Posterior cingulate gyrus (tissue), 11 donors: Measurements from ENCODE around the gene ABCB11.
"Not testable (repeated sequence)": the region's sequence is repeated elsewhere in the genome, so short reads cannot be mapped to it uniquely, and the experiment has no call there.

Experiments used
- DNase-seq, 10 donors: peaks; one replicate each; pipeline versions ENCODE4 v3.0.0 to v3.0.0-alpha.2; 2020 to 2021; ENCODE audit warnings: mixed read lengths in 3 of 10
- intact Hi-C: fragments of 100-400 bp; cut with DNase I; formaldehyde crosslinking; loops from one replicate; pipeline ENCODE4 v1.15.1; 2023

The ABCB11 gene

DNA sequence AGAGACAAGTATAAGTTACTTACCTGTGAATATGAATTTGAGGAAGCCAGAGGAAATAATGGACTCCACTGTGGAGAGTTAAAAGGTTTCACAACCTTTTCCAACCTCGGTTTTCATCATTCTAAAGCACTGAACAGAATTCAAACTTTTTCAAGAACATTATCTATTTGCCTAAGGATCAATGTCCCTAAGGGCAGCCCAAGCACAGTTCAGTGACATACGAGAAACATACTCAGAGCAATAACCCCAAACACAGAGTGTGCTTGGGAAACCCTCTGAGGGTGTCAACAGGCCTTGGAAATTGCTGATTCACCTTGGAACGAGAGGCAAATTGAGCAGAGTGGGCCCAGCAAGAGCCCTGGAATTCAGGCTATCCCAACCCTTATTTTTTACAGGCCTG lies at the start of gene ABCB11:
TSS of gene ABCB11 (minus strand) at position 123 of the 400 bp plus-strand sequence. CDS start 13,199 bp downstream, outside the sequence.
- intact Hi-C loops: no loop called here

DNA sequence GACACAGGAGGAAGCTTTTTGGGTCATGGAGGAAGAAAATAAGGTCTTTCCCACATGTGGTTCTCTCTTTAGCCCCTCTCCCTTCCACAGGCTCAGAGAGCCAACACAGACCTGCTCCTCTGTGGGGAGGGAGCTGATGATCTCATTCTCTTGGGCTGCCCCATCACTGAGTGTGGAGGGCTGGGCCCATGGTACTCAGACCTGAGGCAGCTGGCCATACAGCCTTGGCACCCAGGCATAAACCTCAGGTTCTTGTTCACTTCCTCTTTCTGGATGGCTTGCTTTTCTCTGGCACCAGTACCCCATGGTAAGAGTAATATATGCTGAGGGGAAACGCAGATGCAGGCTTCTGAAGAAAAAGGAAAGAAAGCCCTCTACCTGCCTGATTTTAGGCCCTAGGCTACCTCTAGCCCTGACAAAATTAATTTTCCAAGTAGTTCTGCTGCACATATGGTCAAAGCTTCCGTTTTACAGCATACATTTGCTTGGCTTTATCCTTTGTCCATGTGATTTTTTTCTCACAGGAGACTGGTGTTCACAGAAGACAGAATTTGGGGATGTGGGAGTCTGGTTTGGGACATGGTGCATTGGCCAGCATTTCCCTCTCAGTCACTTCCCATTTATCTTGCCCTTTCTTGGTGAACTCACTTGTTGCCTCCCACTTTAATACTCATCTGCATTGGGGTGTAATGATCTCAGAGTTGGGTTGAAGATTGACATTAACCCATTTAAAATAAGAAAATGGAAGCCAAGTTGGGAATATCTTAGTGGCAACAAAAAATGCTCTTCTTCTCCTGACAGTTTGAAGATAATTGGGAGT lies 49.3 kb upstream of the ABCB11 start:
- DNase-seq: no peak
- intact Hi-C loops: no loop called here

More for the DNA sequence above, at the start of gene ABCB11:
- DNase-seq: no peak

DNA sequence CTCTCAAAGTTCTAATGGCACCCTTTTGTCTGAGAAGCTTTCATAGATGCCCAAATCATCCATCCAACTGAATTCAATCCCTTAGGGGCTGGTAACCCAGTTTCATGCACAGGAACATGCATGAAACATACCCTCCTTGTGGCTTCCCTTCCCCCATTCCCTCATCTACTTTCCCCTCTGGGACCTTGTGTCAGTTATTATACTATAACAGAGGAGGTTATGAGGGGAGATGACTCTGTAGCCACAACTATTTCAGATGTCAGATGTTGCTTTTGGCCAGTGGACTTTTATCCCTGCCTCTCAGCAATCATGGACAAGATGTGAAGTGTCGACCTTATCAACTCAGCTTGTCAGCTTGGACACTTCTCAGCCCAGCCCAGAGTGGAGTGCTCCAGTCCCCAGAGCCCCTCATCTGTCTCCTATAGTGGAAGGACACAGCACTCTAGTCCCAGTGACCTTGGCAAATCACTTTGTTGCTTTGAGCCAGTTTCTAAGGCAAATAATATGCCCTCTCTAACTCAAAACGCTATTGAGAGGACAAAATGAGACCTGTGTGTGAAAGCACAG lies 46.6 kb upstream of the ABCB11 start:
- DNase-seq: no peak
- intact Hi-C loops: no loop called here

DNA sequence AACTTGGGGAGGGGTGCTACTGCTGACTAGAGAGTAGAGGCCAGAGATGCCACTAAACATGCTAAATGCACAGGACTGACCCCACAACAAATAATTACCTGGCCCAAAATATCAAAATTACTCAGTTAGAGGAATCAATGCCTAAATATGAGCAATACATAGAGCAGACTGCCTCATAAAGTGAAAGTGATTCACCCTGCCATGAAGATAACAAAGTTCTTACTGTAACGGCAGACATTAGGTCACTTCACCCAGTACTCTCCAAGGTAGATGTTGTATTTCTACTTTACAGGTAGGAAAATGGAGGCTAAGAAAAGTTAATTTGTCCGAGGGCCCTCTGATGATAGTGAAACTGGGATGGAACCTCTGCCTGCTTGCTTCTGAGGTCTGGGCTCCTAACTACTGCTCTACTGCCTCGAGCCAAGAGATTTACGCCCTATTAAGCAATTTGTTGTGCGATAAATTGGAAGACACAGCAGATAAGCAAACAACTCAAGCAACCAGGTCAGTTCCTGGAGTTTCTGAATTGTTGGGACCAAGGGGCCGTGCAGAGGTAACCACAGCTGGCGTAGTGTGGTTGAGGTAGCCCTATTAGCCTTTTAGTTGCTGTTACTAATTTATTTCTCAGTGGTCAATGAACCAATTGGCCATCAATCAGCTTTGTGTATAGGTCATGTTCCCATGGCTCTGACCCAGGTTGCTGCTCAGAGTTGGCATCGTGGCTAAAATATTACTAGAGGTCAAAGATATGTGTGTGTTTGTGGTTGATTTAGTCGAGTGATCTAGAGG lies 43.0 kb upstream of the ABCB11 start:
- no peak for DNase-seq
- intact Hi-C loops: no loop called here

DNA sequence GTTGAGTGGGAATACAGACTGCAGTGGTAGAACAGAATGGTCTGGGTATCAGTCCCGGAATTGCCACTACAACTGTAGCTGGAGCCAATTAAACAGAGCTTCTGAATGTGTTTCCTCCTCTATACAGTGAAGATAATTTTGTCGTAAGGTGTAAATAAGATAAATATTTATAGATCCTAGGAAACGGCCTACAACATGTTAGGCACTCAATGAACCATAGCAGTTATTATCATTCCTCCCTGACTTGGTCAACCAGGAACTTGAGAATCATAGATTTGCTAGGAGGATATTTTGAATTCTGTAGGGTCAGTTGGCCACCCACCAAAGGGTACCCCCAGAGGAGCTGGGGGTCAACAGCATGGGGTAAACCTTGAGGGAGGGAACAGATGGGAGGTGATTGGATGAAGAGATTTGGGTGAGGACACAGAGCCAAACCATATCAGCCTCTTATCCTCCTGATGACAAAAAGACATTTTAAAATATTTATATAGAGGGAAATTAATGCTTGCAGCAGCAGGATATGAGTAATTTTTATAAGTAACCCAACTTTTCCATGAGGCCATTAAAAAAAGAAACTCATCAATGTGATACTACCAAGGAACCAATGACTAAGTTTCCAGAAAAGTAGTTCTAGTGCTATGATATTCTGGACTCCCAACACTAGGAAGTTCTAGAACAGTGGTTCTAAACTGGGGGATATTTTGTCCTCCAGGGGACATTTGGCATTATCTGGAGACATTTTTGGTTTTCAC lies 42.3 kb upstream of the ABCB11 start:
- intact Hi-C loops: no loop called here
- no peak for DNase-seq

DNA sequence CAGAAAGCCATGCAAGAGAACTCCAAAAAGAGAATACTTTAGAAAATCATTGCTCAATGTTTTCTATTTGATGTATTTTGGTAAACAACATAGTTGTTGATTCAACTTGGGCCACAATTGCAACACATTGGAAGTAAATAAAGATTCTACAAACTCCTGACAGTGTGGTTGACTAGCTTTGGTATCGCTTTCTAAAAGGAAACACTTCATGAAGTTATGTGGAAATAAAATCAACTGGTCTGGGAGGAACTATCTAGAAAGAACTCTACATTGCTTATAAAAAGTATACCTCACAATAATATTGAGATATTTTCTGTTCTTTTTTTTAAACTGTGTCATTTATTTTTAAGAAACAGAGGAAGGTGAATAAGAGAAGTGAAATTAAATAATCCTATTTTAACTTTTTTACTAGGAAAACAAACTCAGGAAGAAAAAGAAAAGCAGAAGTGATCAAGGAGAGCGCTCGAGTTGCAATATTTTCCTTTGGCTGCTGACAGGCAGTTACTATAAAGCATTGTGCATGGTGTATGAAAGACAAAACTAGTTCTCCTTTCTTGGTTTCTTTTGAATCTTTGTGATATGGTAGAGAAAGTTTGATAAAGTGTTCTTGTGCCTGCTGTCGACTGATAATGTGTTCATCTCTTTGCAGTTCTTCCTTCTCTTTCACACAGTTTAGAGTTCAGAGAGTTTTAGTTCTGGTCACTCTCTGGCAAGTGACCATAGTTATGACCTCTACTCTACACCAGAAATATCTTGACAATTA lies 41.2 kb upstream of the ABCB11 start:
- DNase-seq: no peak
- intact Hi-C loops: no loop called here

DNA sequence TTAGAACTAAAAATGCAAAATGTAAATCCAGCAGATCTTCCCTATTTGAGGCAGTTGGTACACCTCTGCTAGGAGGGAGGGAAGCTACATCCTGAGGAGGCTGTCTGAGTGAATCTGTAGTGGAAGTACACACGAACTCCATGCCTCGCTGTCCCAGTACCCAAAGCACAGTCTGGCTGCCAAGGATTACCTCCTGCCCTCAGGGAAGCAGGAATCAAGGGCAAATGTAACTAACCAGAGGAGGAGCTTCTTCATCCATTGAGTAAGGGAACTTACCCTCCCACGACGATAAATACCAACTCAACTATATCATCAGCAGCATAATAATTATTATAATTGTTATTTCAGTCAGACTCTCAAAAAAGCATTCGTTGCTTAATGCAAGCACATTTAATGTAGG lies 40.3 kb upstream of the ABCB11 start:
- intact Hi-C loops: no loop called here
- DNase-seq: no peak

DNA sequence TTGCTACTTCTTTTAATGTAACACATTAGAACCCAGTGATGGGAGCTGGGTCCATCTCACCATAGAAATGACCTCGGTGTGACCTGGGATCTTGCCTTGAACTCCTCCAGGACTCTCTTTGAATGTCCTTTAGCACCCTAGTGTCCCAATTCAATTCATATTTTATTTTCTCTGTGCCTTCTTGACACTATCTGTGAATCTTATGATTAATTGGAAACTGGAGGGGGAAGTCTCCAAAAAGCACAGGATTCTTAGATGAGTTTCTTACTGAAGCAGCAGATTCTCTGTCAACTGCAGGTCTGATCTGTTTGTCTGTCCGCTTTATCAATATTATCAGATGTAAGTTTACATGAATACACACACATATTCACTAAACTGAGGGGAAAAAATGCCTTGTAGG lies 38.7 kb upstream of the ABCB11 start:
- intact Hi-C loops: no loop called here
- DNase-seq: no peak

DNA sequence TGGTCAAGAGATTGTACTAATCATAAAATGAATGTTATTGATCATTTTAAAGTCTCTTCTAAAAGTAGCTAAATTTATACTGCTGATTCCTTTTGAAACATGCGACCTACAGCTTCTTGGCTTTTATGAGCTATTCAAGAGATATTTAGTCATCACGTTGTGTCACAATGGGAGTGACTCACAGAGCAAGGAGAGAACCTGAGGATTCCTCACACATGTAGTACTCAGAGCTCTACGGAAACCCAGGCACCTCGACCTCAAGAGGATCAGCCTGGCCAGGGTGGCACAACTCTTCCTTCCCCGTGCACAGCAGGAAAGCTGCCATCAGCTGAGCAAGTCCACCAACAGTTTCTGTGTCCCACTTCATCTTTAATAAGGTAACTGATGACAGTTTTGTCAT lies 38.2 kb upstream of the ABCB11 start, which contains the start of gene DHRS9:
TSS of gene DHRS9 (plus strand) at position 223 of the 400 bp plus-strand sequence. CDS start 12,019 bp downstream, outside the sequence.
- no peak for DNase-seq
- intact Hi-C loops: no loop called here

DNA sequence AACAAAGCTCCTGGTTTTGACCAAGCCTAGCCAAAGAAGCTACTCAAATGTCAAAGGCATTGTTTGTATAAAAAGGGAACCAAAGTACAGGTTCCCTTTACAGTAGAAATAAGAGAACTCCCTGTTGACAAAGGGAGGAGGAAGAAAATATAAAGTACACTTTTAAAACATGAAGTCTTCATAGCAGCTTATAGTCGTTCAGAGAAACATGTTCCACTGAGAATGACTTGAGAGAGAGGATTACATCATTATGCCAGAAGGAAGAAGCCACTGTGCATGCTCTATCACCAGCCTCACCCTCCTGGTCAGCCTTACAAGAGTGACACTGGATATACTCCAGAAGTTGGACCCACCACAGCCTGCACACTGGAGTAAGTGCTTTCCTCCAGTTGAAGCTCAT lies 35.8 kb upstream of the ABCB11 start:
- DNase-seq: no peak

DNA sequence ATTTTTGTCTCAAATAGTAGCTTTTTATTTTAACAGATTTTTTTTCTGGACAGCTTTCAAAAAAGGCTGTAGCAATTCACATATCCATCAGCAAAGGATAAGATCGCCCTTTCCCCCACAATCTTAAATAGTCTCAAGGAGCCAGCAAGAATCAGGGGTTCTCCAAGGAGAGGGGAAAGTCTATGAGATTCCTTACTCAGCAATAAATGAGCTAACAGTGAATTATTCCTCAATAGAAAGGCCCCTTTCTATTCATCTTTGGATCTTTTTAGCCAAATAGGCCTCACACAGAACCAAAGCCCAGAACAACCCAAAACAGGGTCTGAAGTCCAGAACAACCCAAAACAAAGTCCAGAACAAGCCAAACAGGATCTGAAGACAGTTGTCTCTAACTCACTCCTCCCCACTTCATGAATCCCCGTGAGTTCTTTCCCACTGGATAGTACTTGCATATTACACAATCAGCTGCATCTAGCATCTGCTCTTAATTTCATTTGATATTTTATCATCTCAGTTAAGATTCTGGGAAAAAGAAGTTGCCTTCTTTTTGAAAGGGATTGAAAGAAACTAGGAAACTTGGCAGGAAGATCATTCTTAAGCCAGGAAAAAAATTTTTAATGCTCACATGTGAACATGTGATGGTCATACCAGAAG lies 34.9 kb upstream of the ABCB11 start:
- no peak for DNase-seq
- intact Hi-C loops: no loop called here

More for the DNA sequence above, 35.8 kb upstream of the ABCB11 start:
- intact Hi-C loops: no loop called here

DNA sequence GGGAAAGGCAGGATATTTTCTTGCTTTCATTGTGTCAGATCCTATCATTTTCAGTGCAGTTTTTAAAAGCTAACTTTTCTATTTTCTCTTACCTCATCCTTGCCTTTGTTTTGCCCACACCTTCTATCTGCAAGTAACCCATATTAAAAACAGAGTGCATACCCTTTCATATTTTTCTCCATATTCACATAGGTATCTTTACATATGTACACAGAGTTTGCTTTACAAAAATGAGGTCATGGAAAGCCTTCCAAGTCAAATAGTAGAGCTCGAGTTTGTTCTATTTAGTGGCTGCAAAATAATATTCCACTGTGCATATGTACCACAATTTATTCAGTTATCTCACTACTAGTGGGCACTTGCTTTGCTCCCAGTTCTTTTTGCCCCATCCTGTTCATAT lies 34.3 kb upstream of the ABCB11 start:
- intact Hi-C loops: no loop called here
- no peak for DNase-seq

DNA sequence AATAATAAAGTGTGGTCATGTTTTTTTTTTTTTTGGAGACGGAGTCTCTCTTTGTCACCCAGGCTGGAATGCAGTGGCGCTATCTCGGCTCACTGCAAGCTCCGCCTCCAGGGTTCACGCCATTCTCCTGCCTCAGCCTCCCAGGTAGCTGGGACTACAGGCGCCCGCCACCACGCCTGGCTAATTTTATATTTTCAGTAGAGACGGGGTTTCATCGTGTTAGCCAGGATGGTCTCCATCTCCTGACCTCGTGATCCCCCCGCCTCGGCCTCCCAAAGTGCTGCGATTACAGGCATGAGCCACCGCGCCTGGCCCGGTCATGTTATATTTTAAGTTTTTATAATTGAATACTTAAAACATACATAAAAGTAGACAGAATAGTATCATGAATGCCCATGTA lies 33.1 kb upstream of the ABCB11 start:
- peak in 1 of 10 donors; percentile 53 for DNase-seq
- intact Hi-C loops: not testable (repeated sequence)

DNA sequence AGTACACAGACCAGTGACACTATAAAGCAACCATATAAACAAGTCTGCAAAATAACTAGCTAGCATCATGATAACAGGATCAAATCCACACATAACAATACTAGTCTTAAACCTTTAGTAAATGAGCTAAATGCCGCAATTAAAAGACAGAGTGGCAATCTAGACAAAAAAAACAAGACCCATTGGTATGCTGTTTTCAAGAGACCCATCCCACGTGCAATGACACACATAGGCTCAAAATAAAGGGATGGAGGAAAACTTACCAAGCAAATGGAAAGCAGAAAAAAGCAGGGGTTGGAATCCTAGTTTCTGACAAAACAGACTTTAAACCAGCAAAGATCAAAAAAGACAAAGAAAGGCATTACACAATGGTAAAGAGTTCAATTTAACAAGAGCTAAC lies 23.5 kb upstream of the ABCB11 start:
- intact Hi-C loops, DNase-seq: not testable (repeated sequence)

DNA sequence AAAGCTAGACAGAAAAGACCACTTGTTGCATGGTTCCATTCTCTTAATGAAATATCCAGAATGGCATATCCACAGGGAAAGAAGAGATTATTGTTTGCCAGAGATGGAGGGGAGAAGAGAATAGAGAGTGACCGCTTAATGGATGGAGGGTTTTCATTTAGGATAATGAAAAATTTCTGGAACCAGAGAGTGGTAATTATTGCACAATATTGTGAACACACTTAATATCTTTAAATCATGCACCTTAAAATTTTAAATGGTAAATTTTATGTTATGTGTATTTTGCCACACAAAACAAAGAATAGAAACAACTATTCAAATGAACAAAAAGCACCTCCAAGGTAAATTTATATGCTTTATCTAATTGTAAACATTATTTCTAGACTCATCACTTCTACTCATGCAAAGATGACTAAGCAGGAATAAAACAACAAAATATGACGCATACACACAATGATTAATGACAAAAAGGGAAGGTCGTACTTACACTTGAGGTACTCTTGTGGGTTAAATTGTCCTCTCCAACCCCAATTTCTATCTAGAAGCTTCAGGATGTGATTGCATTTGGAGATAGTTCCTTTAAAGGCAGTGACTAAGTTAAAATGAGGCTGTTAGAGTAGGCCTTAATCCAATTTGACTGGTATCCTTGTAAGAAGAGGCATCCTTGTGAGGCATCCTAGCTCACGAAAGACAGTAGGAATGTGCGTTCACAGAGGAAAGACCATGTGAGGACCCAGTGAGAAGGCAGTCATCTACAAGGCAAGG lies 19.5 kb upstream of the ABCB11 start:
- DNase-seq: no peak
- intact Hi-C loops: no loop called here

DNA sequence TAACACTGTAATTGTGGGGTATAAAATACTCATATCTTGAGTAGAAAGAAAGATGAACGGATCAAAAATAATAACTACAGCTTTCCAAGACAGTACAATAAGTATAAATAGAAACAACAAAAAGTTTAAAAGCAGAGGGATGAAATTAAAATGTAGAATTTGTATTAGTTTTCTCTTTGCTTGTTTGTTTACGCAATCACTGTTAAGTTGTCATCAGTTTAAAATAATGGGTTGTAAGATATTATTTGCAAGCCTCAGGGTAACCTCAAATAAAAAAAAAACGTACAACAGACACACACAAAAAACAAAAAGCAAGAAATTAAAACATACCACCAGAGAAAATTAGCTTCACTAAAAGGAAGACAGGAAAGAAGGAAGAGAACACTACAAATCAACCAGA lies 18.0 kb upstream of the ABCB11 start:
- intact Hi-C loops: no loop called here
- no peak for DNase-seq

DNA sequence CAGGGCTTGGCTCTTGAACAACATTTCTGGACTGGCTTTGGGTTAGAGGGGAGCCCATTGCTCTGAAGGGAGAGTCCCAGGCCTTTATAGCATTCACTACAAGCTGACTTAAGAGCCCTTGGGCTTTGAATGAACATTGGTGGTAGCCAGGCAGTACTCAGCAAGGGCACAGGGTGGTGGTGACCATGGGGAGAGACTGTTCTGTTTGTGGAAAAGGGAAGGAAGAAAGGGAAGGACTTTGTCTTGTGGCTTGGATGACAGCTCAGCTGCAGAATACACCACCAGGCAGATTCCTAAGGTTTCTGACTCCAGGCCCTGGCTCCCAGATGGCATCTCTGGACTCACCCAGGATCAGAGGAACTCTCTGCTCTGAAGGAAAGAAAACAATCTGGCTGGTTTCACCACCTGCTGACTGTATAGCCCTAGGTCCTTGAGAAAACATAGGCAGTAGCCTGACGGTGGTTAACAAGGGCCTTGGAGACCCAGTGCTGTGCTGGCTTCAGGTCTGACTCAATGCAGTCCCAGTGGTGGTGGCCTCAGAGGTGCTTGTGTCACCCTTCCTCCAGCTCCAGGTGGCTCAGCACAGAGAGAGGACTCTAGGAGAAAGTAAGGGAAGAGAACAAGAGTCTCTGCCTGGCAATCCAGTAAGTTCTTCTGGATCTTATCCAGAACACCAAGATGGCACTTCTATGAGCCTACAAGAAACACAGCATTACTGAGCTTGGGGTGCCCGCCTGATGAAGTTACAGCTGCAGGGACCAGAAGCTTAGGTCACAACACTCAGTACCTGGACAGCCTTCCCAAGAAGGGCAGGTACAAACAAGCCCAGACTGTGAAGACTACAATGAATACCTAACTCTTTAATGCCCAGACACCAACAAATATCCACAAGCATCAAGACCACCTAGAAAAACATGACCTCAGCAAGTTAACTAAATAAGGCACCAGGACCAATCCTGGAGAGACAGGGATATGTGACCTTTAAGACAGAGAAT lies 16.4 kb upstream of the ABCB11 start:
- DNase-seq: no peak
- intact Hi-C loops: no loop called here
